Mesothelial cell of epicardium (in vitro differentiated cells): Measurements from ENCODE around the gene TMEM147. TPM values are rescaled to one million over a fixed set of nuclear protein-coding genes. Genes with fewer than 3 reads are reported as not detected.

Source experiments
- DNase-seq, 2 experiments: peaks; one replicate each; pipeline ENCODE4 v3.0.0; 2021; ENCODE audit warnings: low spot score in 2 of 2; ENCODE audit not compliant: unreplicated experiment in 2 of 2
- H3K27ac Mint-ChIP-seq: 2 replicates; pipeline ENCODE4 v1.8.0; 2021; ENCODE audit warnings: mixed read lengths
- H3K27me3 Mint-ChIP-seq: 2 replicates; pipeline ENCODE4 v1.8.0; 2021; ENCODE audit warnings: low read depth, mixed read lengths
- H3K36me3 Mint-ChIP-seq: 2 replicates; pipeline ENCODE4 v1.8.0; 2021; ENCODE audit warnings: mixed read lengths
- H3K4me1 Mint-ChIP-seq: 2 replicates; pipeline ENCODE4 v1.8.0; 2021; ENCODE audit warnings: mixed read lengths
- H3K4me3 Mint-ChIP-seq: 2 replicates; pipeline ENCODE4 v1.8.0; 2021; ENCODE audit warnings: mild to moderate bottlenecking, moderate library complexity, mixed read lengths
- H3K9me3 Mint-ChIP-seq: 2 replicates; pipeline ENCODE4 v1.8.0; 2021; ENCODE audit warnings: mixed read lengths
- total RNA-seq: library from RNA; stranded (reverse); gene quantifications from 3 replicates; pipeline ENCODE4 v1.2.1, GENCODE V29; 2021
- TF ChIP-seq, protein P1 (sequence below): fragments of 200-600 bp; sonication (generic); IDR thresholded peaks from one replicate; pipeline ENCODE4 v1.5.0; 2021; ENCODE audit warnings: antibody characterized with exemption; ENCODE audit not compliant: unreplicated experiment

TMEM147 gene
- total RNA-seq, 1 donor from 2014 or later, result 82.2 TPM

GRCh38 chr19:35563207-35563829, 17.9 kb downstream of the TMEM147 start, which contains the start of gene ATP4A:
Gene ATP4A (minus strand): TSS chr19:35563658. CDS start chr19:35563629, 29 bp downstream.
- Mint-ChIP-seq H3K36me3 (no peaks in the 10 kb centered on the region), H3K4me1 (no peaks in the 10 kb centered on the region), H3K27me3 (peaks cover 77% of the 10 kb centered on the region), H3K4me3 (no peak within 1 kb of the TSS), H3K9me3 (no peaks in the 10 kb centered on the region), H3K27ac (no peak within 1 kb of the TSS)
- no peak for DNase-seq
- TF ChIP-seq, protein P1, sequence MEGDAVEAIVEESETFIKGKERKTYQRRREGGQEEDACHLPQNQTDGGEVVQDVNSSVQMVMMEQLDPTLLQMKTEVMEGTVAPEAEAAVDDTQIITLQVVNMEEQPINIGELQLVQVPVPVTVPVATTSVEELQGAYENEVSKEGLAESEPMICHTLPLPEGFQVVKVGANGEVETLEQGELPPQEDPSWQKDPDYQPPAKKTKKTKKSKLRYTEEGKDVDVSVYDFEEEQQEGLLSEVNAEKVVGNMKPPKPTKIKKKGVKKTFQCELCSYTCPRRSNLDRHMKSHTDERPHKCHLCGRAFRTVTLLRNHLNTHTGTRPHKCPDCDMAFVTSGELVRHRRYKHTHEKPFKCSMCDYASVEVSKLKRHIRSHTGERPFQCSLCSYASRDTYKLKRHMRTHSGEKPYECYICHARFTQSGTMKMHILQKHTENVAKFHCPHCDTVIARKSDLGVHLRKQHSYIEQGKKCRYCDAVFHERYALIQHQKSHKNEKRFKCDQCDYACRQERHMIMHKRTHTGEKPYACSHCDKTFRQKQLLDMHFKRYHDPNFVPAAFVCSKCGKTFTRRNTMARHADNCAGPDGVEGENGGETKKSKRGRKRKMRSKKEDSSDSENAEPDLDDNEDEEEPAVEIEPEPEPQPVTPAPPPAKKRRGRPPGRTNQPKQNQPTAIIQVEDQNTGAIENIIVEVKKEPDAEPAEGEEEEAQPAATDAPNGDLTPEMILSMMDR, result no peak

DNA sequence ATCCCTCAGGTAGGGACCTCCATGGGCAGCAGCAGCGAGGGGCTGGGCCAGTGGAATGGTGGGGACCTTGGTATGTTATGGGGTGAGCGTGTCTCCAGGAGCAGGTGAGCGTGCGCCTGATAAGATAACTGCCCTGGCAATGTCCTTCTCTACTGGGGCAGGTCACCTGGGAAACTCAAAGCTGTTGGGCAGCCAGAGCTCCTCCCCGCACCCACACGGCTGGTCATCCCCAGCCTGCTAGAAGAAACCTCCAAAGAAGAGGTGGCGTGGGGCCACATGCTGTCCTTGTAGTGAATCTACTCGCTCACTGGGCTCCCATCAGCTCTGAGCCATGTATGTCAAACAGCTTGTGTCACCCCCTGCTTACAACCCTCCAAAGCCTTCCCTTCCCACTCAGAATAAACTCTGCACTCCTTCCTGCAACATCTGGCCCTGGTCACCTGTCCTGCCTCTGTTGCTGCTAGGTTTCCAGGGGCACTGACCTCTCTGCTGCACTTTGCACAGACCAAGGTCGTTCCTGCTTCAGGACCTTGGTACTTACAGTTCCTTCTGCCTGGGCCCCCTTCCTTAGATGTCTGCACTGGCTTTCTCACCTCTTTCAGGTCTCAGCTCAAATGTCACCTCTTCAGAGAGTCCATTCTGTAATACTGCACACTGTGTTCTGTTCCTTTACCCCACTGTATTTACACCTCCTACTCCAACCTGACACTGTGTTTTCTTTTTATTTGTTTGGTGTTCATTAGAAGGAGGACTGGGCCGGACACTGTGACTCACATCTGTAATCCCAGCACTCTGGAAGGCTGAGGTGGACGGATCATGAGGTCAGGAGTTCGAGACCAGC, 19.8 kb downstream of the TMEM147 start:
- Mint-ChIP-seq H3K9me3 (no peaks in the 10 kb centered on the region), H3K4me3 (no peak overlapping the region), H3K4me1 (no peaks in the 10 kb centered on the region), H3K27ac (no peak overlapping the region), H3K36me3 (no peaks in the 10 kb centered on the region), H3K27me3 (peaks cover 69% of the 10 kb centered on the region)
- DNase-seq, result no peak
- TF ChIP-seq, protein P1, result no peak

DNA sequence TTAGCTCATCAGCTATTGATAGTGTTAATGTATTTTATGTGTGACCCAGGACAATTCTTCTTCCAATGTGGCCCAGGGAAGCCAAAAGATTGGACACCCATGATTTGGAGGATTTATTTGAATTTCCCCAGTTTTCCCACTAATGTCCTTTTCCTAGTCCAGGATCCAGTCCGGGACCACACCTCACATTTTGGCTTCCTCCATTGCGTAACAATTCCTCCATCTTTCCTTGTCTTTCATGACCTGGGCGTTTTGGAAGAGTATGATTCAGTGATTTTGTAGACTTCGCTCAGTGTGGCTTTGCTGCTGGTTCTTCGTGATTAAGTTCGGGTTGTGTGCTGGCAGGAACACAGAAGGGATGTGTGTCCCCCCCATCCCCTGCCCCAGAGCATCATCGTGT, 21.3 kb downstream of the TMEM147 start:
- H3K4me1 Mint-ChIP-seq, result no peaks in the 10 kb centered on the region
- no peaks in the 10 kb centered on the region for H3K9me3 Mint-ChIP-seq
- DNase-seq, result no peak
- H3K27me3 Mint-ChIP-seq, result peaks cover 65% of the 10 kb centered on the region
- TF ChIP-seq, protein P1, result no peak
- no peak overlapping the region for H3K4me3 Mint-ChIP-seq
- no peak overlapping the region for H3K27ac Mint-ChIP-seq
- H3K36me3 Mint-ChIP-seq, result no peaks in the 10 kb centered on the region

GRCh38 chr19:35569281-35569781, 23.9 kb downstream of the TMEM147 start:
- Mint-ChIP-seq H3K4me1 (no peaks in the 10 kb centered on the region), H3K9me3 (no peaks in the 10 kb centered on the region), H3K27ac (no peak overlapping the region), H3K27me3 (peaks cover 57% of the 10 kb centered on the region), H3K36me3 (no peaks in the 10 kb centered on the region), H3K4me3 (no peak overlapping the region)
- TF ChIP-seq, protein P1, result no peak
- no peak for DNase-seq

GRCh38 chr19:35571406-35571965, 26.1 kb downstream of the TMEM147 start:
- DNase-seq, result no peak
- TF ChIP-seq, protein P1, result no peak
- no peak overlapping the region for H3K4me3 Mint-ChIP-seq
- H3K36me3 Mint-ChIP-seq, result no peaks in the 10 kb centered on the region
- peaks cover 45% of the 10 kb centered on the region for H3K27me3 Mint-ChIP-seq
- H3K27ac Mint-ChIP-seq, result no peak overlapping the region
- no peaks in the 10 kb centered on the region for H3K4me1 Mint-ChIP-seq
- H3K9me3 Mint-ChIP-seq, result peaks cover 19% of the 10 kb centered on the region
